HG03565 (cell line): ENCODE results near the gene DAPK1.
"Not testable (repeated sequence)": the region's sequence is repeated elsewhere in the genome, so short reads cannot be mapped to it uniquely, and the experiment has no call there.

ENCODE experiments used
- ATAC-seq: cut with Tn5 transposase; IDR thresholded peaks from one replicate; pipeline ENCODE4 v1.9.1; 2021; ENCODE audit warnings: mild to moderate bottlenecking, moderate library complexity; ENCODE audit not compliant: unreplicated experiment

The DAPK1 gene

DNA sequence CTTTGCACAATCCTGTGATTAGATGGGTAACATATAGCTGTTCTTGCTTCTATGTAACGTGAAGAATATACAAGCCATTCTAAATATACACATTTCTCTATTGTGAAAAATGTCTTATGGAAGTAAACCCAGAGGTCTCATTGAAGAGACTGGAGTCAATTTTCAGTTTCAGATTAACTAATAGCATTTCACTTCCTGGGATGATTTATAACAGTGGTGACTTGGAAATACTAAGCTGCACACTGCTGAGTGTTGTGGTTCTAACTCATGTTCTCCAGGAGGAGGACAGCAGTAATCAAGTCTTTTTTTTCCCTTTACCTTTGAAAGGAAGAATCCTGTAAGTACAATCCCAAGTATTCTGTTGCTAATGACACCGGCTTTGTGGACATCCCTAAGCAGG is 231.6 kb downstream of the DAPK1 start:
- ATAC-seq, result no peak

DNA sequence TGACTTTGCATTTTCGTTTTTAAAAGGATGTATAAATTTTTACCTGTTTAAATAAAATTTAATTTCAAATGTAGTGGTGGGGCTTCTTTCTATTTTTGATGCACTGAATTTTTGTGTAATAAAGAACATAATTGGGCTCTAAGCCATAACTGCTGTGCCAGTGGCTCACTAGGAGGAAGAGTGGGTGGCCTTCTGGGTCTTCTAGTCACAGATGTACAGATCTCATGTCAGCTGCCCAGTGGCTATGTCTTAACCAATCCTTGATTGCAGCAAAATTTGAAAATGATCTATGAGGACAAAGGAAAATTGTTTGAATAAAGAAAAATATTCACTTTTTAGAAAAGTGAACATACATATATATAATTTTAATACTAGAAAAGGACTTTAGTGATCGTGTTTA is 233.7 kb downstream of the DAPK1 start:
- no peak for ATAC-seq

DNA sequence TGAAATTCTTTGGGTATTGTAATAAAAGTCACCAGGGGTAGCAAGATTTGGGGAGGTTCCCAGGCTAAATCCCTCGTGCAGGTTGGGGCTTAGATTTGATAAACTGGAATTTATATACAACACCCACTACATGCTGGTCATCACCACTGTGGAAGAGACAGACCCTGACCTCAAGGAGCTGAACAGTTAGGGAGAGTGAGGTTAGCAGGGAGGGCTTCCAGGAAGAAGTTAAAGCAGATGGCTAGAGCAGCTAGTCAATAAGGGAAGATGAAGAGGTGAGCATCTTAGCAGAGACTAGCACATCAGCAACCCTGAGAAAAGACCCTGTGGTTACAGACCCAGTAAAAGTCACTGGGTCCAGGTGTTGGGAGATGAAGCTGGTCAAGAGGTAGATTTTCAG is 234.7 kb downstream of the DAPK1 start:
- no peak for ATAC-seq

DNA sequence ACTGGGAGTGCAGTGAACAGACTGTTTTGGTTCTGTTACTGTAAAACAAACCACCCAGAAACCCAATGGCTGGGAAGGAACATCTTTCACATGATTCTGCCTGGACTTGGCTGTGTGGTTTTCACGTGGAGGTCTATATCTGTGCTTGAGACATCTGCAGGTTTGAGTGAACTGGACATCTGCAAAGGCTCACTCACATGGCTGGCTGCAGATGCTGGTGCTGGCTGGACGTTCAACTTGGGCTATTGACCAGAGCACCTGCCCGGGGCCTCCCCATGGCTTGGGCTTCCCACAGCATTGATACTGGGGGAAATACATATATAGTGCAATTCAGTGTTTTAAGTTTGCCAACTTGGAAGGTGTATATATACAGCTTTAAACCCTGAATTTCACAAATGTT is 235.1 kb downstream of the DAPK1 start:
- no peak for ATAC-seq

DNA sequence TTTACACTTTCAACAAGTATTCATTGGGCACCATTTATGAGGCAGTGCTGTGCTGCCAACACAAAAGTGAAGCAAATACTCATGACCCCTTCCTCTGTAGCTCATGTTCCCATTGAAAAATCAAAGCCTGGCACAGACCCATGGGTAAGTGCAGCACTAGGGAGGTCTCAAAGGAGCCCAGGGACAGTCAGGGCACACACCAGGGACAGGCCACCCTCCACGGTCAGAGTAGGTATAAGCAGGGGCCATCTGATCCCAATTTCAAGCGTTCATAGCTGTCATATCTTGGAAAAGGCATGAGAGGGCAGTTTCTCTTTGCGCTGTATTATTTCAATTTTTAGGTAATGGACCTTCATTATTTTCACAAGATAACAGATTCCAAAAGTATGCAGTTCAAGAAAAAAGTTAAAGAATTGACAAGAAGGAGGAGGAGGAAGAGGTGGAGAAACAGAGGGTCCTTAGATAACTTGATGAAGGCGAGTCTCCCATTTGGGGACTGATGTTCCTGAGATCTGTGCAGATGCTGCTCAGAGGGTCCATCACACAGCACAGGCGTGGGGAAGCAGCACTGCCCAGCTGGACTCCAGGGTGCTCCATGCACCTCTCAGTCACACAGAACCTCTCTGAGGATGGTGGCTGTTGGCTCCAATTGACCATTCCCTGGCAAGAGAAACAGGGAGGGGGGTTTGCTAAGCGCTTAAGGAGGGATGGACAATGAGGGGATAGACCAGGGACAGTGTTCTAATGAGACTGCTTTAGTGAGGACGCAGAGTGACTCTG is 235.8 kb downstream of the DAPK1 start:
- ATAC-seq, result no peak

DNA sequence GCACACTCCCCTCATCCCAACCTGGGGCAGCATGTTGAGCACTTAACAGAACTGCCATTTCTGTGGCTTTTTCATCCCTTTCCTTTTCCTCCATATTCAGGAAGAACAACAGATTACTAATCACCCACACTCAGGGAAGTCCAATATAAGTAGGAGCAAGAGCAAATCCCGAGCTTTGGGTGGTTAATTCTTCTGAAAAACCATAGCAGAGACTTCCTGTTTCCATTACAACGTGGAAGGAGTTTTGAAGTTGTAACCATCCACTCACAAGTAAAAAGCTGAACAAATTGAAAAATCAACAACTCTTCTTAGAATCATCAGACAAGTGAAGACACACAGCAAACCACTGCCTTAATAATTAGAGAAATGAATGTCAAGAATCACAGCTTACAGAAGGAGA is 236.4 kb downstream of the DAPK1 start:
- ATAC-seq, result no peak

DNA sequence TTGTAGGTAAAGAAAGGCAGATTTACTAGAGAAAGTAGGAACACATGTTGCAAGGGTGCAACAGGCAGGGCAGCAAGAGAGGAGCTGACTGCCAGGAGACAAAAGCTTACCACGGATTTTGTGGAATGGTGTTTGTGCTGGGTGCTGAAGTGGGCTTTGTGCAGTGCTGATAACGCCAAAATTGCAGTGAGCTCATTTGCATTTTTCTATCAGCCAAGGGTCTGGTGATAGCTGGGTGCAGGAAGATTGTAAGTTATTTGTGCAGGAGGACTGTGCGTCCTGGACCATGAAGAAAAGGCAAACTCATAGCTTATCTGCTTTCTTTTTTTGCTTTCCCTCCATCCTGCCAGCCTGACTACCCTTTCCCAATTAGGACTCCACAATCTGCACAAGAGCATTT is 241.9 kb downstream of the DAPK1 start:
- ATAC-seq, result no peak

DNA sequence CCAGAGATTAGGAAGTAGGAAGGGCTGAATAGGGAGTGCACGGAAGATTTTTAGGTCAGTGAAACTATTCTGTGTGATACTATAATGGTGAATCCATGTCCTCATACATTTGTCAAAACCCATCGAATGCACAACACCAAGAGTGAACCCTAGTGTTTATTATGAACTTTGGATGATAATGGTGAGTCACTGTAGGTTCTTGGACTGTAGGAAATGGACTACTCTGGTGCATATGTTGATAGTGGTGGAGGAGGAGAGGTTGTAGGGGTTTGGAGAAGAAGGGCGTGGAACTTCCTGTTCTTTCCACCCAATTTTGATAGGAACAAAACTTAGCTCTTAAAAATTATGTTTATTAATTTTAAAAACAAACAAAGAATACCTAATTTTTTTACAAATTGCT is 242.5 kb downstream of the DAPK1 start:
- no peak for ATAC-seq

DNA sequence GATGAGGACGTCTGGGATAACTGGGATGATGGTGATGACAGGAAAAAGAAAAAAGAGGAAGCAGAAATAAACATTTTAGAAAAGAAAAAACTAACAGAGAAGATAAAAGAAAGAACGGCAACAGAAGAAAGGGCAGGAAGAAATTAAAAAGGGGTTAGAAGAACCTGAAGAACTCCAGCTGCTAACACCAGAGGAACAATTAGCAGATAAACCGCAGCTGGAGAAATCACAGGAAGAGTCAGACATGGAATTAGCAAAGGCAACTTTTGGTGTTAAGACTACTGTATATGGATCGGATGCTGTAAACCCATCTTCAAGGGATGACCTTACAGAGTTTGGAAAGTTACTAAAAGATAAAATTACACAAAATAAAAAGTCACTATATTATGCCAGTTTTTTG is 243.7 kb downstream of the DAPK1 start:
- no peak for ATAC-seq

DNA sequence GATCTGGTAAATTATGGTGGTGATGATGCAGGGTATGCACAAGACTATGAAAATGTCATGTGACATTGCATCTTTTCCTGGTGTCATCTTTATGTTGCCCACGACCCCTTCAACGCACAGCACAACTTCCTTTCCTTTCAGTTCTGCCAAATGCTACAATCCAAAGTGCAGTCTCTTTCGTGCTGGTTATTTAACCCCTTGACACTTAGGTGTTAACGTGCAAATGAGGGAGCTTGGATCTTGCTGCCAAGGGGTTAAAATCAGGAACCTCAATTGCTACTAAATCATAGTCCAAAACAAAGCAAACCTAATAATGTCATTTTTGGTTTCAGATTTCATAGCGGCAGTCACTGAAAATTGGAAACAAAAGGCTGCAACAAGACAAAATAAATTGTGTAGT is 244.2 kb downstream of the DAPK1 start:
- ATAC-seq, result no peak

DNA sequence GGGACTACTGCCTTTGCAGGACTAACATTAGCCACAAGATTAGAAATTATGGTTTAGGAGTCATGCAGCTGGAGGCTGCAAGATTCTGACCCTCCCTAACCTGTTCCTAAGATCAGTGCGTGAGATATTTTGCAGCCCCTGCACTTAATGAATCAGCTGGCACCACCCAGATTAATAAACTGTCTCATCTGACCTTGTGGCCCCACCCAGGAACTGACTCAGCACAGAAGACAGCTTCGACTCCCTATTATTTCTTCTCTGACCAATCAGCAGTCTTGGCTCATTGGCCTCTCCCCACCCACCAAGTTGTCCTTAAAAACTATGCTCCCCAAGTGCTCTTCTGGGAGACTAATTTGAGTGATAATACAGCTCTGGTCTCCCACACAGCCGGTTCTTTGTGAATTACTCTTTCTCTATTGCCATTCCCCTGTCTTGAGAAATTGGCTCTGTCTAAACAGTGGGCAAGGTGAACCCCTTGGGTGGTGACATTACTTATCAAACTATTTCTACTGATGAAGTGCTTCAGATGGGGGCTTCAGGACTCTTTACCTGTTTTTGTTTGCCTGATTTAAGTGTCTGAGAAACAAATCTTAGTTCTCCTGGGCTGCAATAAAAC is 245.3 kb downstream of the DAPK1 start:
- ATAC-seq, result no peak

DNA sequence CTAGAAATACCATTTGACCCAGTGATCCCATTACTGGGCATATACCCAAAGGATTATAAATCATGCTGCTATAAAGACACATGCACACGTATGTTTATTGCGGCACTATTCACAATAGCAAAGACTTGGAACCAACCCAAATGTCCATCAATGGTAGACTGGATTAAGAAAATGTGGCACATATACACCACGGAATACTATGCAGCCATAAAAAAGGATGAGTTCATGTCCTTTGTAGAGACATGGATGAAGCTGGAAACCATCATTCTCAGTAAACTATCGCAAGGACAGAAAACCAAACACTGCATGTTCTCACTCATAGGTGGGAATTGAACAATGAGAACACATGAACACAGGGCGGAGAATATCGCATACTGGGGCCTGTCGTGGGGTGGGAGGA is 246.6 kb downstream of the DAPK1 start:
- not testable (repeated sequence) for ATAC-seq

DNA sequence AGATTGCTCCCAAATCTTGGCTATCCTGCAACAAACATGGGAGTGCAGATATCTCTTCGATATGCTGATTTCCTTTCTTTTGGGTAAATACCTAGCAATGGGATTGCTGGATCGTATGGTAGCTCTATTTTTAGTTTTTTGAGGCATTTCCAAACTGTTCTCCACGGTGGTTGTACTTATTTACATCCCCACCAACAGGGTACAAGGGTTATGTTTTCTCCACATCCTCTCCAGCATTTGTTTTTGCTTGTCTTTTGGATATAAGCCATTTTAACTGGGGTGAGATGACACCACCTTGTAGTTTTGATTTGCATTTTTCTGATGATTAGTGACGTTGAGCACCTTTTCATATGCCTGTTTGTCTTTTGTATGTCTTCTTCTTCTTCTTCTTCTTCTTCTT is 248.5 kb downstream of the DAPK1 start:
- ATAC-seq, result no peak

DNA sequence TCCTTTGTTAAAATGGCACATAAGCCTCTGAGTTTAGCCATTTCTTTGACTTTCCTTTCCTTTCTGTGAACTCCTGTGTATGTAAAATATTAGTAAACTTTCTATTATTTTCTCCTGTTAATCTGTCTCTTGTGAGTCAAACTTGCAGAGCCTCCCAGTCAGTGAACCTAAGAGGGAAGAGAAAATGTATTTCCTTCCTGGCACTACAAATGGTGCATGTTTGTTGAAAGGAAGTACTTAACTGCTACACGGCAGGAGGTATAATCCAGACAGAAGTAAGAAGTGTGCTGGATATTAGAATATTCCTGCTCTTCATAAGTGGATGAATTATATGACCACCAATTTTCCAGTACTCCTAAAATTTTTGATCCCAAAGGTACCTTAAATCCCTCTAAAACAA is 251.2 kb downstream of the DAPK1 start:
- no peak for ATAC-seq

DNA sequence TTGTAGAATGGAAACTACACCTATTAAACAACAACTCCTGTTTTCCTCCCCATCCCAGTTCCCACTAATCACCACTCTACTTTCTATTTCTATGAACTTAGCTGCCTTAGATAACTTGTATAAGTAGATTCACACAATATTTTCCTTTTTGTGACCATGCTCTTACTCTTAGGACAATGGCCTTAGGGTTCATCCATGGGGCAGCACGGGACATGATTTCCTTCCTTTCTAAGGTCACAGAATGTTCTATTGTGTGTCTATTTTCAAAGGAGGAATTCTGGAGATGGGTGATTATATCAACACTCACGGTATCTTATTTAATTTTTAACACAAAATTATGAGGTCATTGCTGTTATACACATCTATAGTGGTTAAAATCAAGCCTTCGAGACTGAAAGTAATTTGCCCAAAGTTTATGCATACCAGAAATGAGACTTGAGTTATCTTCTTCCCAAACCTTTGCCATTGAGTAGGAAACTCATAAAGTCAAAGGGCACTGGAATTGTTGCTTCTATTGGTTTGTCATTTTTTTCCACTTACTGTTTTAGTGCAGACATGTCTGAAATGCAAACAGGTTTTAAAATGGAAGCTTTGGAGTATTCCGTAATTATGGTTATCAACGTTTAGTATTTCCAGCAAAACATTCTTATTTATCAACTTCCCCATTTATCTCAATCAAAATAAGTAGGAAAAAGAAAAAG is 251.8 kb downstream of the DAPK1 start:
- ATAC-seq, result no peak

DNA sequence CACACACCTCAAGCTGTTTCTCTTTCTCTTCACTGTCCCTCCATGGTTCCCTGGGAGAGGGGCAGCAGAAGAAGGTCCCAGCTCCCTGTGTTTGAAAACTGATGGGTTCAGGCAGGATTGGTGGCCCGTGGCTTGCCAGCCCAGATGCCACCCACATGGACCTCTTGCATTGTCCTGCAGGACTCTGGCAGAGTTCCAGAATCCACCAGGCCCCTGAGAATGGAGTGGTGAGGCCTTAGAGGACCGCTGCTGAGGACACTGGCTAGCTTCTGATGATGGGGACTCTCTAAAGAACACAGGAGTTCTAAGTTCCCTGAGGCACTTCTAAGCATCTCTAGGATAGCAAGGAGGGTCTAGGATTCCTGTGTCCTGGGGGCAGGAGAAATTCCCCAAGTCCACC is 253.1 kb downstream of the DAPK1 start:
- ATAC-seq, result no peak

DNA sequence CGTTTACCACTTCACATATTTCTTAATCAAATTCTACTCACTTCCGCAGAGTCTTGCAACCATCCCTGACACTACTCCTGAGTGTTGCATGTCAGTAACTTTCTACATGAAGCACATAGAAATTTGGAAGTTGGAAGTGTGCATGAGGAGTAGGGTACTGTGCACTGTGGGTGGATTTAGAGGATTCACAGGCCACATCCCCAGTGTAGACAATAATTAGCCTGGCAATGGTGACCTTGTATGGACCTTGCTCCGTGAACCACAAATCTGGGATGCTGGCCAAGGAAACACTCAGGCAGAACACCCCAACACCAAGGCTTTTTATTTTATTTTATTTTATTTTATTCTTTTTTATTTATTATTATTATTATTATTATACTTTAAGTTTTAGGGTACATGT is 253.8 kb downstream of the DAPK1 start:
- ATAC-seq, result no peak

DNA sequence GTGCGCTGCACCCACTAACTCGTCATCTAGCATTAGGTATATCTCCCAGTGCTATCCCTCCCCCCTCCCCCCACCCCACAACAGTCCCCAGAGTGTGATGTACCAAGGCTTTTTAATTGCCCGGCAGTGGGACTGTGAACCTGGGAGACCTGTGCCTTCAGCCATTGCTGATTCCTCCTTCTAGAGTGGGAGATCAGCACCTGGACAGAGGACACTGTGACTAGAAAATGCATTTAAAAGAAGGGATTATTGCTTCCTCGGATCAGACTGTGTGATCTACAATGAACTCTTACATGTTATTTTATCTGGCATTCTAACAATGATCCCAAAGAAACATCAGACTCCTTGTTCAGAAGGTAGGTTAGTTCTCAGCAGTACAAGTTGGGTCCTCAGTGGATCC is 254.2 kb downstream of the DAPK1 start:
- no peak for ATAC-seq

DNA sequence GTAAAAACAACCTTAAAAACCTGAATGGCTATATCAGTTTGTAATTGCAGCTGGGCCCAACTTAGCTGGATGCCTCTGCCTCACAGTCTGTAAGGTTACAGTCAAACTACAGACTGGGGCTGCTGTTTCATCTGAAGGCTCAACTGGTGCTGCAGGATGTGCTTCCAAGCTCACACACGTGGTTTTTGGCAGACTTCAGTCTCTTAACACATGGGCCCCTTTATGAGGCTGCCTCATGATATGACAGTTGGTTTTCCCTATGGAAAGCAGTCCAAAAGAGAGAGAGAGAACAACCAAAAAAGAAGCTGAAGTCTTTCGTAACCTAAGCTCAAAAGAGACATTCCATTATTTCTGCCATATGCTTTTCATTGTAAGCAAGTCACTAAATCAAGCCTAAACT is 255.6 kb downstream of the DAPK1 start:
- ATAC-seq, result no peak
